ENCODE results near the gene ARHGAP15. TPM values are rescaled to one million over a fixed set of nuclear protein-coding genes. Genes with fewer than 3 reads are reported as not detected.

ARHGAP15 gene
- total RNA-seq, 2 donors from 2014 or later = 0.41 to 4.3 TPM

DNA sequence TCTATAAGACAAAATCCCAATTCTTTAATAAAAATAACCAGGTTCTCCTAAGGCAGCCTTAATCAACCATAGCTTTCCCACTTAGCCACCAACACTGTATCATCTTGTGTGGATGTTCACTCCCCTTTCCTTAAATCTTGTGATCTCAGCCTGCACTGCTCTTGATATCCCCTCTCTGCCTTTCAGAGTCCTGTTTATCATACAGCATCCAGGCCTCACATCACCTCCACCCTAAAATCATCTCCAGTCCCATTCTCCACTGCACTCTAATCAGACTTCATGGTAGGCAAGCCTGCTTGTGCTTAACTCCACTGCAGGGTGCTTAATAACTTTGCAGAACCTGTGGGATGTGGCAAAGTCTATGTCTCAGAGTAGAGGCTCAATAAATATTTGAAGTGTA, 18.8 kb downstream of the ARHGAP15 start:
- TF ChIP-seq POLR2AphosphoS5 (IDR thresholded peaks at IDR 0.05) = no peak
- TF ChIP-seq POLR2A (IDR thresholded peaks at IDR 0.05) = no peak
- TF ChIP-seq, protein P1, sequence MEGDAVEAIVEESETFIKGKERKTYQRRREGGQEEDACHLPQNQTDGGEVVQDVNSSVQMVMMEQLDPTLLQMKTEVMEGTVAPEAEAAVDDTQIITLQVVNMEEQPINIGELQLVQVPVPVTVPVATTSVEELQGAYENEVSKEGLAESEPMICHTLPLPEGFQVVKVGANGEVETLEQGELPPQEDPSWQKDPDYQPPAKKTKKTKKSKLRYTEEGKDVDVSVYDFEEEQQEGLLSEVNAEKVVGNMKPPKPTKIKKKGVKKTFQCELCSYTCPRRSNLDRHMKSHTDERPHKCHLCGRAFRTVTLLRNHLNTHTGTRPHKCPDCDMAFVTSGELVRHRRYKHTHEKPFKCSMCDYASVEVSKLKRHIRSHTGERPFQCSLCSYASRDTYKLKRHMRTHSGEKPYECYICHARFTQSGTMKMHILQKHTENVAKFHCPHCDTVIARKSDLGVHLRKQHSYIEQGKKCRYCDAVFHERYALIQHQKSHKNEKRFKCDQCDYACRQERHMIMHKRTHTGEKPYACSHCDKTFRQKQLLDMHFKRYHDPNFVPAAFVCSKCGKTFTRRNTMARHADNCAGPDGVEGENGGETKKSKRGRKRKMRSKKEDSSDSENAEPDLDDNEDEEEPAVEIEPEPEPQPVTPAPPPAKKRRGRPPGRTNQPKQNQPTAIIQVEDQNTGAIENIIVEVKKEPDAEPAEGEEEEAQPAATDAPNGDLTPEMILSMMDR (IDR thresholded peaks at IDR 0.05) = no peak
- no peak overlapping the region for H3K4me3 ChIP-seq
- H3K9me3 ChIP-seq = no peaks in the 10 kb centered on the region
- no peaks in the 10 kb centered on the region for H3K36me3 ChIP-seq
- DNase-seq (ENCODE audit: low spot score) = no peak
- no peak overlapping the region for H3K27ac ChIP-seq
- H3K4me1 ChIP-seq (replicated peaks) = no peaks in the 10 kb centered on the region
- intact Hi-C loops (cut with DNase I) = no loop called here
- no peaks in the 10 kb centered on the region for H3K27me3 ChIP-seq (replicated peaks; ENCODE audit: insufficient read depth)

DNA sequence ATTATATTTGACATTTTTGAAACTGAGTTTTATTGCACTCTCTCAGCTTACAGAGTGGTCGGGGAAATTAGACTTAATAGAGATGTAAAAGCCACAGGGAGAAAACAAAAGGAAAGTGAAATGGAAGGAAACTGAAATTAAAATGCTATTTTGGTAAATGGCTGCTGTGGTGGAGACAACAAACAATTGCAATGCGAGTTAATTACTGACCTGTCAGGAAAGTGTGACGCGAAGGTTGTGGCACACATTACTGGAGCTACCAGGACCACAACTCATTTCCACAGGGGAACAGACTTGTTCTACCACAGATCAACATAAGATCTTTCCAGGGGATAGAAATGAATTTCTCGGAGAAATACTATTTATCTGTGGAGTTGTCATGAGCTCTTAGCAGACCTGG, 19.5 kb downstream of the ARHGAP15 start:
- WGBS = 76% methylated on average over 5 of the region's 5 CpGs
- H3K27me3 ChIP-seq (replicated peaks; ENCODE audit: insufficient read depth) = no peaks in the 10 kb centered on the region
- no peaks in the 10 kb centered on the region for H3K36me3 ChIP-seq
- intact Hi-C loops (cut with DNase I) = no loop called here
- H3K9me3 ChIP-seq = no peaks in the 10 kb centered on the region
- no peak overlapping the region for H3K4me3 ChIP-seq
- TF ChIP-seq POLR2AphosphoS5 (IDR thresholded peaks at IDR 0.05) (no peak), POLR2A (IDR thresholded peaks at IDR 0.05) (no peak)
- TF ChIP-seq, protein P1 (IDR thresholded peaks at IDR 0.05) = no peak
- no peaks in the 10 kb centered on the region for H3K4me1 ChIP-seq (replicated peaks)
- DNase-seq (ENCODE audit: low spot score) = no peak
- H3K27ac ChIP-seq = no peak overlapping the region

GRCh38 chr2:143150287-143150686, 21.1 kb downstream of the ARHGAP15 start:
- no peaks in the 10 kb centered on the region for H3K27me3 ChIP-seq (replicated peaks; ENCODE audit: insufficient read depth)
- intact Hi-C loops (cut with DNase I) = no loop called here
- H3K4me1 ChIP-seq (replicated peaks) = no peaks in the 10 kb centered on the region
- H3K27ac ChIP-seq = no peak overlapping the region
- no peak for DNase-seq (ENCODE audit: low spot score)
- TF ChIP-seq, protein P1 (IDR thresholded peaks at IDR 0.05) = no peak
- TF ChIP-seq POLR2AphosphoS5 (IDR thresholded peaks at IDR 0.05) (no peak), POLR2A (IDR thresholded peaks at IDR 0.05) (no peak)
- H3K36me3 ChIP-seq = no peaks in the 10 kb centered on the region
- H3K4me3 ChIP-seq = no peak overlapping the region
- WGBS = 80% methylated on average over 4 of the region's 4 CpGs
- H3K9me3 ChIP-seq = no peaks in the 10 kb centered on the region

- WGBS = 87% methylated on average over 1 of the region's 1 CpG
- Histone ChIP-seq H3K4me3 (no peak overlapping the region), H3K4me1 (replicated peaks) (no peaks in the 10 kb centered on the region), H3K9me3 (no peaks in the 10 kb centered on the region), H3K36me3 (no peaks in the 10 kb centered on the region), H3K27ac (no peak overlapping the region), H3K27me3 (replicated peaks; ENCODE audit: insufficient read depth) (no peaks in the 10 kb centered on the region)
- intact Hi-C loops (cut with DNase I) = no loop called here
- DNase-seq (ENCODE audit: low spot score) = no peak
- no peak for TF ChIP-seq POLR2A (IDR thresholded peaks at IDR 0.05)
- TF ChIP-seq, protein P1 (IDR thresholded peaks at IDR 0.05) = no peak
- TF ChIP-seq POLR2AphosphoS5 (IDR thresholded peaks at IDR 0.05) = no peak
Observed at GRCh38 chr2:143151111-143151752, 22.0 kb downstream of the ARHGAP15 start.

- H3K4me1 ChIP-seq (replicated peaks) = no peaks in the 10 kb centered on the region
Observed at GRCh38 chr2:143152219-143152618, 23.0 kb downstream of the ARHGAP15 start.

More at GRCh38 chr2:143152219-143152618, 23.0 kb downstream of the ARHGAP15 start:
- Histone ChIP-seq H3K27ac (no peak overlapping the region), H3K4me3 (no peak overlapping the region), H3K9me3 (no peaks in the 10 kb centered on the region), H3K36me3 (no peaks in the 10 kb centered on the region), H3K27me3 (replicated peaks; ENCODE audit: insufficient read depth) (no peaks in the 10 kb centered on the region)
- intact Hi-C loops (cut with DNase I) = no loop called here
- WGBS = 85% methylated on average over 2 of the region's 2 CpGs
- no peak for TF ChIP-seq POLR2A (IDR thresholded peaks at IDR 0.05)
- TF ChIP-seq POLR2AphosphoS5 (IDR thresholded peaks at IDR 0.05) = no peak
- TF ChIP-seq, protein P1 (IDR thresholded peaks at IDR 0.05) = no peak
- DNase-seq (ENCODE audit: low spot score) = no peak
